SK-N-SH (cell line): Measurements from ENCODE around the gene MEPE.

Experiments used
- EP300 ChIP-seq, 2 experiments: IDR thresholded peaks; 2 replicates each; pipeline versions ENCODE4 v1.4.0 to v1.6.1; 2012; ENCODE audit warnings: borderline replicate concordance in 1 of 2, low read depth in 1 of 2, low read length in 1 of 2
- REST ChIP-seq: IDR thresholded peaks from 2 replicates; pipeline ENCODE4 v1.6.1; 2012; ENCODE audit warnings: mild to moderate bottlenecking, low read depth, low read length, moderate library complexity
- TF ChIP-seq, protein P1 (sequence below): fragments of 200-600 bp; sonication (generic); IDR thresholded peaks from 2 replicates; pipeline ENCODE4 v1.6.1; 2017; ENCODE audit warnings: antibody characterized with exemption, mild to moderate bottlenecking, moderate library complexity
- TF ChIP-seq, protein P2 (sequence below): IDR thresholded peaks from 2 replicates; pipeline ENCODE4 v1.4.0; 2012; ENCODE audit warnings: low read depth, borderline replicate concordance

DNA sequence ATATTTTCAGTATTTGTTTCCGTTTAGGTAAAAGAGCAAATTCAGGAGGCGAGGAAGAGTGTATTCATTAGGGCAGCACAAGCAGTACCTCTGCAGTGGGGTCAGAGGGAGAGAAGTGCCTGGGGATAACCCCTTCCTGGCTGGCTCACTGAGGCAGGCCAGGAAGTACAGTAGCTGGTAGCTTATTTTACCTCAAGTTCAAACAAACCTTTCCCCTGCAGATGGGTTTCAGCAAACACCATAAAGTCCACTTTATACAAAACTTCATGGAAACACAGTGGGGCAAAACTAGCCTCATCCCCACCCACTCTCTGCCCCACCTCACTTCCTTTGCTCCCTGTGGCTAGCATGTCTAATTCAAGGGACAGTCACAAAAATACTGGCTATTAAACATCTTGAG, 29.5 kb downstream of the MEPE start:
- TF ChIP-seq, protein P1, sequence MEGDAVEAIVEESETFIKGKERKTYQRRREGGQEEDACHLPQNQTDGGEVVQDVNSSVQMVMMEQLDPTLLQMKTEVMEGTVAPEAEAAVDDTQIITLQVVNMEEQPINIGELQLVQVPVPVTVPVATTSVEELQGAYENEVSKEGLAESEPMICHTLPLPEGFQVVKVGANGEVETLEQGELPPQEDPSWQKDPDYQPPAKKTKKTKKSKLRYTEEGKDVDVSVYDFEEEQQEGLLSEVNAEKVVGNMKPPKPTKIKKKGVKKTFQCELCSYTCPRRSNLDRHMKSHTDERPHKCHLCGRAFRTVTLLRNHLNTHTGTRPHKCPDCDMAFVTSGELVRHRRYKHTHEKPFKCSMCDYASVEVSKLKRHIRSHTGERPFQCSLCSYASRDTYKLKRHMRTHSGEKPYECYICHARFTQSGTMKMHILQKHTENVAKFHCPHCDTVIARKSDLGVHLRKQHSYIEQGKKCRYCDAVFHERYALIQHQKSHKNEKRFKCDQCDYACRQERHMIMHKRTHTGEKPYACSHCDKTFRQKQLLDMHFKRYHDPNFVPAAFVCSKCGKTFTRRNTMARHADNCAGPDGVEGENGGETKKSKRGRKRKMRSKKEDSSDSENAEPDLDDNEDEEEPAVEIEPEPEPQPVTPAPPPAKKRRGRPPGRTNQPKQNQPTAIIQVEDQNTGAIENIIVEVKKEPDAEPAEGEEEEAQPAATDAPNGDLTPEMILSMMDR, result no peak
- TF ChIP-seq EP300 (IDR thresholded peaks at IDR 0.05; ENCODE audit: borderline replicate concordance in 1 of 2, low read depth in 1 of 2, low read length in 1 of 2) (no peak), REST (no peak)
- TF ChIP-seq, protein P2, sequence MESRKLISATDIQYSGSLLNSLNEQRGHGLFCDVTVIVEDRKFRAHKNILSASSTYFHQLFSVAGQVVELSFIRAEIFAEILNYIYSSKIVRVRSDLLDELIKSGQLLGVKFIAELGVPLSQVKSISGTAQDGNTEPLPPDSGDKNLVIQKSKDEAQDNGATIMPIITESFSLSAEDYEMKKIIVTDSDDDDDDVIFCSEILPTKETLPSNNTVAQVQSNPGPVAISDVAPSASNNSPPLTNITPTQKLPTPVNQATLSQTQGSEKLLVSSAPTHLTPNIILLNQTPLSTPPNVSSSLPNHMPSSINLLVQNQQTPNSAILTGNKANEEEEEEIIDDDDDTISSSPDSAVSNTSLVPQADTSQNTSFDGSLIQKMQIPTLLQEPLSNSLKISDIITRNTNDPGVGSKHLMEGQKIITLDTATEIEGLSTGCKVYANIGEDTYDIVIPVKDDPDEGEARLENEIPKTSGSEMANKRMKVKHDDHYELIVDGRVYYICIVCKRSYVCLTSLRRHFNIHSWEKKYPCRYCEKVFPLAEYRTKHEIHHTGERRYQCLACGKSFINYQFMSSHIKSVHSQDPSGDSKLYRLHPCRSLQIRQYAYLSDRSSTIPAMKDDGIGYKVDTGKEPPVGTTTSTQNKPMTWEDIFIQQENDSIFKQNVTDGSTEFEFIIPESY, result no peak
